Measurements from ENCODE around the gene OTOP1. TPM values are rescaled to one million over a fixed set of nuclear protein-coding genes. Genes with fewer than 3 reads are reported as not detected.

Gene OTOP1
- not detected in 2 replicates for total RNA-seq

- no peak within 1 kb of the TSS for H3K27ac Mint-ChIP-seq
- no peak for TF ChIP-seq CTCF (IDR thresholded peaks at IDR 0.05)
- H3K4me1 Mint-ChIP-seq = peaks cover 9% of the 10 kb centered on the region
- intact Hi-C loops (cut with micrococcal nuclease) = no loop called here
- no peak for DNase-seq
- ChIA-PET POLR2A (no interaction called here), CTCF (no interaction called here)
- no peaks in the 10 kb centered on the region for H3K36me3 Mint-ChIP-seq (ENCODE audit: low read depth)
- ATAC-seq (ENCODE audit: low read depth) = no peak
- no peaks in the 10 kb centered on the region for H3K9me3 Mint-ChIP-seq
- H3K4me3 Mint-ChIP-seq = no peak within 1 kb of the TSS
- H3K27me3 Mint-ChIP-seq = peaks cover 45% of the 10 kb centered on the region
These were observed at the start of gene OTOP1 for GRCh38 chr4:4226606-4227438. OTOP1 (minus strand) TSS chr4:4226929; CDS start chr4:4226864, 65 bp downstream.

- Mint-ChIP-seq H3K27me3 (no peaks in the 10 kb centered on the region), H3K36me3 (ENCODE audit: low read depth) (peaks cover 81% of the 10 kb centered on the region), H3K4me3 (no peak overlapping the region), H3K4me1 (no peaks in the 10 kb centered on the region), H3K27ac (no peak overlapping the region), H3K9me3 (no peaks in the 10 kb centered on the region)
- intact Hi-C loops (cut with micrococcal nuclease) = no loop called here
- no peak for ATAC-seq (ENCODE audit: low read depth)
- CTCF ChIA-PET = no interaction called here
- TF ChIP-seq CTCF (IDR thresholded peaks at IDR 0.05) = no peak
- POLR2A ChIA-PET = no interaction called here
- no peak for DNase-seq
These were observed 47.5 kb upstream of the OTOP1 start for GRCh38 chr4:4274226-4274625.

- Mint-ChIP-seq H3K27ac (no peak overlapping the region), H3K9me3 (no peaks in the 10 kb centered on the region), H3K4me1 (no peaks in the 10 kb centered on the region), H3K36me3 (ENCODE audit: low read depth) (peaks cover 80% of the 10 kb centered on the region), H3K4me3 (no peak overlapping the region), H3K27me3 (no peaks in the 10 kb centered on the region)
- intact Hi-C loops (cut with micrococcal nuclease) = no loop called here
- ATAC-seq (ENCODE audit: low read depth) (no peak), DNase-seq (no peak)
- CTCF ChIA-PET = no interaction called here
- TF ChIP-seq CTCF (IDR thresholded peaks at IDR 0.05) = no peak
- POLR2A ChIA-PET = no interaction called here
These were observed 45.2 kb upstream of the OTOP1 start for GRCh38 chr4:4271912-4272311.

- CTCF ChIA-PET = no interaction called here
- Mint-ChIP-seq H3K27me3 (no peaks in the 10 kb centered on the region), H3K4me1 (no peaks in the 10 kb centered on the region), H3K4me3 (no peak overlapping the region), H3K9me3 (no peaks in the 10 kb centered on the region), H3K36me3 (ENCODE audit: low read depth) (peaks cover 70% of the 10 kb centered on the region), H3K27ac (no peak overlapping the region)
- no peak for TF ChIP-seq CTCF (IDR thresholded peaks at IDR 0.05)
- POLR2A ChIA-PET = no interaction called here
- ATAC-seq (ENCODE audit: low read depth) = no peak
- no peak for DNase-seq
- intact Hi-C loops (cut with micrococcal nuclease) = no loop called here
These were observed 43.8 kb upstream of the OTOP1 start for GRCh38 chr4:4270529-4270928.

GRCh38 chr4:4269856-4270255, 43.1 kb upstream of the OTOP1 start:
- POLR2A ChIA-PET = no interaction called here
- ATAC-seq (ENCODE audit: low read depth) = no peak
- no peak overlapping the region for H3K27ac Mint-ChIP-seq

More at GRCh38 chr4:4269856-4270255, 43.1 kb upstream of the OTOP1 start:
- intact Hi-C loops (cut with micrococcal nuclease) = no loop called here
- no peak for TF ChIP-seq CTCF (IDR thresholded peaks at IDR 0.05)
- no peaks in the 10 kb centered on the region for H3K9me3 Mint-ChIP-seq
- CTCF ChIA-PET = no interaction called here
- H3K4me1 Mint-ChIP-seq = no peaks in the 10 kb centered on the region
- H3K36me3 Mint-ChIP-seq (ENCODE audit: low read depth) = peaks cover 64% of the 10 kb centered on the region
- no peaks in the 10 kb centered on the region for H3K27me3 Mint-ChIP-seq
- no peak overlapping the region for H3K4me3 Mint-ChIP-seq
- DNase-seq = no peak

Data from activated B cell treated with CpG ODN at 0.5 μM for 24 hours (primary cell).